Activated CD4-positive, alpha-beta T cell treated with anti-CD3 and anti-CD28 coated beads for 4 hours (primary cell): ENCODE results near the gene CCDC195.
"Not testable (repeated sequence)": the region's sequence is repeated elsewhere in the genome, so short reads cannot be mapped to it uniquely, and the experiment has no call there.

ENCODE experiments used
- DNase-seq, 2 donors: peaks; one replicate each; pipeline ENCODE4 v3.0.0-alpha.2; 2020

CCDC195 gene

GRCh38 chr2:224689539-224689938 is 26.6 kb downstream of the CCDC195 start:
- no peak for DNase-seq

- DNase-seq, result no peak
Observed at GRCh38 chr2:224688997-224689396, 27.2 kb downstream of the CCDC195 start.

- DNase-seq, result no peak
Observed at GRCh38 chr2:224687156-224687555, 29.0 kb downstream of the CCDC195 start.

- DNase-seq, result no peak
Observed at GRCh38 chr2:224685121-224685520, 31.0 kb downstream of the CCDC195 start.

- DNase-seq, result no peak
Observed at GRCh38 chr2:224682134-224682533, 34.0 kb downstream of the CCDC195 start.

- DNase-seq, result no peak
Observed at GRCh38 chr2:224671731-224672130, 44.4 kb downstream of the CCDC195 start.

- no peak for DNase-seq
Observed at GRCh38 chr2:224670203-224670602, 46.0 kb downstream of the CCDC195 start.

- DNase-seq, result no peak
Observed at GRCh38 chr2:224669449-224669848, 46.7 kb downstream of the CCDC195 start.

GRCh38 chr2:224668123-224668909 is 47.8 kb downstream of the CCDC195 start:
- no peak for DNase-seq

GRCh38 chr2:224666951-224667553 is 49.1 kb downstream of the CCDC195 start:
- no peak for DNase-seq

- DNase-seq, result not testable (repeated sequence)
Observed at GRCh38 chr2:224663322-224663721, 52.8 kb downstream of the CCDC195 start.

GRCh38 chr2:224661708-224662107 is 54.5 kb downstream of the CCDC195 start:
- not testable (repeated sequence) for DNase-seq

GRCh38 chr2:224659714-224660113 is 56.5 kb downstream of the CCDC195 start:
- no peak for DNase-seq

- no peak for DNase-seq
Observed at GRCh38 chr2:224658780-224659405, 57.3 kb downstream of the CCDC195 start.

- DNase-seq, result no peak
Observed at GRCh38 chr2:224657349-224657748, 58.8 kb downstream of the CCDC195 start.

GRCh38 chr2:224655006-224655537 is 61.1 kb downstream of the CCDC195 start:
- no peak for DNase-seq
